Measurements from ENCODE around the gene SHOX. TPM values are rescaled to one million over a fixed set of nuclear protein-coding genes. Genes with fewer than 3 reads are reported as not detected.

The SHOX gene
- total RNA-seq (2014; rRNA removed; shearing (Covaris generic)) (not detected in 2 replicates), polyA plus RNA-seq (2016; fragmentation: Nextera tagmentation; extraction: Ambion mirVana) (not detected in 2 replicates)

- Histone ChIP-seq H3K9me3 (ENCODE audit: low read depth) (no peaks in the 10 kb centered on the region), H4K20me1 (ENCODE audit: insufficient read depth) (no peaks in the 10 kb centered on the region), H3K9ac (no peak within 1 kb of the TSS), H3K79me2 (ENCODE audit: insufficient read depth) (no peaks in the 10 kb centered on the region), H3K4me3 (no peak within 1 kb of the TSS), H3F3A (ENCODE audit: insufficient read depth) (no peaks in the 10 kb centered on the region), H2AFZ (no peak within 1 kb of the TSS), H3K4me2 (ENCODE audit: unreplicated experiment) (no peak within 1 kb of the TSS), H3K27me3 (replicated peaks; ENCODE audit: insufficient read depth) (no peaks in the 10 kb centered on the region), H3K4me1 (ENCODE audit: insufficient read depth) (no peaks in the 10 kb centered on the region), H3K27ac (no peak within 1 kb of the TSS), H3K9me2 (ENCODE audit: insufficient read depth) (no peaks in the 10 kb centered on the region), H3K36me3 (ENCODE audit: low read depth) (no peaks in the 10 kb centered on the region)
- in situ Hi-C loops (cut with MboI), result no loop called here
- TF ChIP-seq EZH2 (IDR thresholded peaks at IDR 0.05; ENCODE audit: insufficient read depth, poor library complexity, severe bottlenecking) (no peak), EZH2phosphoT487 (IDR thresholded peaks at IDR 0.05; ENCODE audit: insufficient read depth, low read depth) (no peak)
- no peak for DNase-seq
- WGBS, 2 experiments (ENCODE audit: low coverage in 1 of 2, low lambda C conversion rate in 2 of 2, missing lambda C conversion rate in 2 of 2), result 6 to 10% methylated on average over 68 to 84 of the region's 84 CpGs
These were observed at the start of gene SHOX for GRCh38 chrX:630612-631496. TSS of gene SHOX (plus strand) at chrX:630791. CDS start at chrX:630898, 107 bp downstream.

GRCh38 chrX:581066-581465 lies 49.5 kb upstream of the SHOX start:
- no peak for DNase-seq
- H3K9me2 ChIP-seq (ENCODE audit: insufficient read depth), result no peaks in the 10 kb centered on the region
- H3K9me3 ChIP-seq (ENCODE audit: low read depth), result no peaks in the 10 kb centered on the region
- H4K20me1 ChIP-seq (ENCODE audit: insufficient read depth), result no peaks in the 10 kb centered on the region
- no peak overlapping the region for H3K27ac ChIP-seq
- no peaks in the 10 kb centered on the region for H3K4me1 ChIP-seq (ENCODE audit: insufficient read depth)
- no peaks in the 10 kb centered on the region for H3F3A ChIP-seq (ENCODE audit: insufficient read depth)
- no peak overlapping the region for H2AFZ ChIP-seq
- no peaks in the 10 kb centered on the region for H3K36me3 ChIP-seq (ENCODE audit: low read depth)
- no peak overlapping the region for H3K9ac ChIP-seq
- H3K79me2 ChIP-seq (ENCODE audit: insufficient read depth), result no peaks in the 10 kb centered on the region
- WGBS, 2 experiments (ENCODE audit: low coverage in 1 of 2, low lambda C conversion rate in 2 of 2, missing lambda C conversion rate in 2 of 2), result 74 to 89% methylated on average over 1 of the region's 1 CpG
- TF ChIP-seq EZH2phosphoT487 (IDR thresholded peaks at IDR 0.05; ENCODE audit: insufficient read depth, low read depth) (no peak), EZH2 (IDR thresholded peaks at IDR 0.05; ENCODE audit: insufficient read depth, poor library complexity, severe bottlenecking) (no peak)
- H3K4me2 ChIP-seq (ENCODE audit: unreplicated experiment), result no peak overlapping the region
- H3K4me3 ChIP-seq, result no peak overlapping the region
- no peaks in the 10 kb centered on the region for H3K27me3 ChIP-seq (replicated peaks; ENCODE audit: insufficient read depth)
- in situ Hi-C loops (cut with MboI), result no loop called here

- Histone ChIP-seq H4K20me1 (ENCODE audit: insufficient read depth) (no peaks in the 10 kb centered on the region), H3K27ac (no peak overlapping the region), H3K9me3 (ENCODE audit: low read depth) (no peaks in the 10 kb centered on the region)
These were observed 48.8 kb upstream of the SHOX start for GRCh38 chrX:581720-582298.

DNA sequence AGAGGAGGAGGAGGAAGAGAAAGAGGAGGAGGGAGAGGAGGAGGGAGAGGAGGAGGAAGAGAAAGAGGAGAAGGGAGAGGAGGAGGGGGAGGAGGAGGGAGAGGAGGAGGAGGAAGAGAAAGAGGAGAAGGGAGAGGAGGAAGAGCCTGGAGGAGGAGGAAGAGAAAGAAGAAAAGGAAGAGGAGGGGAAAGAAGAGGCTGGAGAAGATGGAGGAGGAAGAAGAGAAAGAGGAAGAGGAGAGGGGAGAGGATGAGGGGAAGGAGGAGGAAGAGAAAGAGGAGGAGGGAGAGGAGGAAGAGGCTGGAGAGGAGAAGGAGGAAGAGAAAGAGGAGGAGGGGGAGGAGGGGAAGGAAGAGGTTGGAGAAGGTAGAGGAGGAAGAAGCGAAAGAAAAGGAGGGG lies 46.0 kb upstream of the SHOX start:
- Histone ChIP-seq H3K4me2 (ENCODE audit: unreplicated experiment) (no peak overlapping the region), H3K27ac (no peak overlapping the region), H3K9me2 (ENCODE audit: insufficient read depth) (no peaks in the 10 kb centered on the region), H3K4me3 (no peak overlapping the region), H3K4me1 (ENCODE audit: insufficient read depth) (no peaks in the 10 kb centered on the region), H3F3A (ENCODE audit: insufficient read depth) (no peaks in the 10 kb centered on the region), H4K20me1 (ENCODE audit: insufficient read depth) (no peaks in the 10 kb centered on the region), H3K9ac (no peak overlapping the region), H3K79me2 (ENCODE audit: insufficient read depth) (no peaks in the 10 kb centered on the region), H3K9me3 (ENCODE audit: low read depth) (no peaks in the 10 kb centered on the region), H2AFZ (no peak overlapping the region), H3K36me3 (ENCODE audit: low read depth) (no peaks in the 10 kb centered on the region), H3K27me3 (replicated peaks; ENCODE audit: insufficient read depth) (no peaks in the 10 kb centered on the region)
- TF ChIP-seq EZH2 (IDR thresholded peaks at IDR 0.05; ENCODE audit: insufficient read depth, poor library complexity, severe bottlenecking), result no peak
- no peak for TF ChIP-seq EZH2phosphoT487 (IDR thresholded peaks at IDR 0.05; ENCODE audit: insufficient read depth, low read depth)
- in situ Hi-C loops (cut with MboI), result no loop called here
- WGBS, 2 experiments (ENCODE audit: low coverage in 1 of 2, low lambda C conversion rate in 2 of 2, missing lambda C conversion rate in 2 of 2), result 0 to 58% methylated on average over 1 of the region's 1 CpG
- DNase-seq, result no peak

More at GRCh38 chrX:581720-582298, 48.8 kb upstream of the SHOX start:
- H3K27me3 ChIP-seq (replicated peaks; ENCODE audit: insufficient read depth), result no peaks in the 10 kb centered on the region
- no peak for TF ChIP-seq EZH2 (IDR thresholded peaks at IDR 0.05; ENCODE audit: insufficient read depth, poor library complexity, severe bottlenecking)
- no peak for TF ChIP-seq EZH2phosphoT487 (IDR thresholded peaks at IDR 0.05; ENCODE audit: insufficient read depth, low read depth)
- no peak overlapping the region for H3K9ac ChIP-seq
- in situ Hi-C loops (cut with MboI), result no loop called here
- no peak for DNase-seq
- no peaks in the 10 kb centered on the region for H3K36me3 ChIP-seq (ENCODE audit: low read depth)
- no peak overlapping the region for H3K4me2 ChIP-seq (ENCODE audit: unreplicated experiment)
- 24 to 25% methylated on average over 7 of the region's 7 CpGs for WGBS, 2 experiments (ENCODE audit: low coverage in 1 of 2, low lambda C conversion rate in 2 of 2, missing lambda C conversion rate in 2 of 2)
- no peaks in the 10 kb centered on the region for H3F3A ChIP-seq (ENCODE audit: insufficient read depth)
- no peaks in the 10 kb centered on the region for H3K9me2 ChIP-seq (ENCODE audit: insufficient read depth)
- H3K79me2 ChIP-seq (ENCODE audit: insufficient read depth), result no peaks in the 10 kb centered on the region
- H3K4me1 ChIP-seq (ENCODE audit: insufficient read depth), result no peaks in the 10 kb centered on the region
- no peak overlapping the region for H3K4me3 ChIP-seq
- H2AFZ ChIP-seq, result no peak overlapping the region
